GM10847 (cell line): Measurements from ENCODE around the gene GEMIN2.
A peak's percentile ranks its signal among the peaks of the same experiment; 100 is the strongest.

ENCODE experiments used
- POLR2A ChIP-seq: IDR thresholded peaks from 2 replicates; pipeline ENCODE4 v1.6.1; 2011; ENCODE audit not compliant: insufficient read length; ENCODE audit errors: extremely low read depth

Gene GEMIN2

GRCh38 chr14:39114073-39114838 lies at the start of gene GEMIN2:
GEMIN2 (plus strand) TSS chr14:39114323; CDS start chr14:39114339, 16 bp downstream.
- TF ChIP-seq POLR2A: peak; percentile 78

- TF ChIP-seq POLR2A: no peak
Measured at GRCh38 chr14:39069923-39070322, 44.2 kb upstream of the GEMIN2 start.

- TF ChIP-seq POLR2A: no peak
Measured at GRCh38 chr14:39071096-39071495, 43.0 kb upstream of the GEMIN2 start.

GRCh38 chr14:39080886-39081285 lies 33.2 kb upstream of the GEMIN2 start:
- no peak for TF ChIP-seq POLR2A

GRCh38 chr14:39083127-39083526 lies 31.0 kb upstream of the GEMIN2 start:
- TF ChIP-seq POLR2A: no peak

- TF ChIP-seq POLR2A: no peak
Measured at GRCh38 chr14:39085933-39086332, 28.2 kb upstream of the GEMIN2 start.

- TF ChIP-seq POLR2A: no peak
Measured at GRCh38 chr14:39087493-39087892, 26.6 kb upstream of the GEMIN2 start.

GRCh38 chr14:39090548-39091111 lies 23.5 kb upstream of the GEMIN2 start:
- TF ChIP-seq POLR2A: no peak

- TF ChIP-seq POLR2A: no peak
Measured at GRCh38 chr14:39091716-39092115, 22.4 kb upstream of the GEMIN2 start.

GRCh38 chr14:39094515-39094914 lies 19.6 kb upstream of the GEMIN2 start:
- no peak for TF ChIP-seq POLR2A

GRCh38 chr14:39097159-39097558 lies 17.0 kb upstream of the GEMIN2 start:
- TF ChIP-seq POLR2A: no peak

- TF ChIP-seq POLR2A: no peak
Measured at GRCh38 chr14:39099748-39100147, 14.4 kb upstream of the GEMIN2 start.

GRCh38 chr14:39102265-39102968 lies 11.7 kb upstream of the GEMIN2 start:
- no peak for TF ChIP-seq POLR2A

GRCh38 chr14:39102969-39103957 lies 10.9 kb upstream of the GEMIN2 start, which contains the start of gene SEC23A:
SEC23A (minus strand) TSS chr14:39103235; CDS start chr14:39096118, 7,117 bp downstream.
- peak; percentile 74 for TF ChIP-seq POLR2A

- TF ChIP-seq POLR2A: no peak
Measured at GRCh38 chr14:39107591-39107996, 6.5 kb upstream of the GEMIN2 start.
